ENCODE measurements around the gene PDILT. TPM values are rescaled to one million over a fixed set of nuclear protein-coding genes. Genes with fewer than 3 reads are reported as not detected.

Gene PDILT
- total RNA-seq, 1 experiment from 2014 or later, result not detected

GRCh38 chr16:20310421-20311395 is 93.8 kb downstream of the PDILT start:
- H3K4me1 Mint-ChIP-seq, result peaks cover 10% of the 10 kb centered on the region
- H3K9me3 Mint-ChIP-seq, result peaks cover 17% of the 10 kb centered on the region
- ChIA-PET CTCF (interaction anchor here (1.1 to 3.6 kb wide), 3 partner anchors 10 to 306 kb away, joined by 4 to 16 read pairs (median 15); no protein-coding TSS in a partner anchor), POLR2A (no interaction called here)
- H3K36me3 Mint-ChIP-seq, result no peaks in the 10 kb centered on the region
- DNase-seq (ENCODE audit: low spot score), result no peak
- no peak for ATAC-seq
- H3K27ac Mint-ChIP-seq, result no peak overlapping the region
- no peak overlapping the region for H3K4me3 Mint-ChIP-seq
- TF ChIP-seq IRF1 (CRISPR knock-in tag; IDR thresholded peaks at IDR 0.05), result no peak
- no peak for TF ChIP-seq ZSCAN18 (CRISPR knock-in tag; IDR thresholded peaks at IDR 0.05)
- no peak for TF ChIP-seq NFATC4 (CRISPR knock-in tag; IDR thresholded peaks at IDR 0.05)
- no peak for TF ChIP-seq ARID4B (CRISPR knock-in tag; IDR thresholded peaks at IDR 0.05; ENCODE audit: borderline replicate concordance)
- no peak for TF ChIP-seq E2F1 (CRISPR knock-in tag; IDR thresholded peaks at IDR 0.05)
- TF ChIP-seq OVOL2 (CRISPR knock-in tag; IDR thresholded peaks at IDR 0.05; ENCODE audit: borderline replicate concordance), result no peak
- TF ChIP-seq FOXJ3 (CRISPR knock-in tag; IDR thresholded peaks at IDR 0.05; ENCODE audit: borderline replicate concordance), result no peak
- no peak for TF ChIP-seq E2F5 (CRISPR knock-in tag; IDR thresholded peaks at IDR 0.05)
- no peak for TF ChIP-seq E2F4 (CRISPR knock-in tag; IDR thresholded peaks at IDR 0.05; ENCODE audit: borderline replicate concordance, low read depth)
- no peak for TF ChIP-seq SMAD4 (CRISPR knock-in tag; IDR thresholded peaks at IDR 0.05)
- no peak for TF ChIP-seq USF1 (CRISPR knock-in tag; IDR thresholded peaks at IDR 0.05)
- no peak for TF ChIP-seq ZNF263 (CRISPR knock-in tag; IDR thresholded peaks at IDR 0.05; ENCODE audit: low read depth)
- no peak for TF ChIP-seq ZBTB21 (CRISPR knock-in tag; IDR thresholded peaks at IDR 0.05; ENCODE audit: borderline replicate concordance)
- no peak for TF ChIP-seq ZNF219 (CRISPR knock-in tag; IDR thresholded peaks at IDR 0.05; ENCODE audit: borderline replicate concordance)
- TF ChIP-seq MLX (CRISPR knock-in tag; IDR thresholded peaks at IDR 0.05), result no peak
- no peaks in the 10 kb centered on the region for H3K27me3 Mint-ChIP-seq (ENCODE audit: low read depth)
